ENCODE data around the gene NUDT22.

NUDT22 gene

DNA sequence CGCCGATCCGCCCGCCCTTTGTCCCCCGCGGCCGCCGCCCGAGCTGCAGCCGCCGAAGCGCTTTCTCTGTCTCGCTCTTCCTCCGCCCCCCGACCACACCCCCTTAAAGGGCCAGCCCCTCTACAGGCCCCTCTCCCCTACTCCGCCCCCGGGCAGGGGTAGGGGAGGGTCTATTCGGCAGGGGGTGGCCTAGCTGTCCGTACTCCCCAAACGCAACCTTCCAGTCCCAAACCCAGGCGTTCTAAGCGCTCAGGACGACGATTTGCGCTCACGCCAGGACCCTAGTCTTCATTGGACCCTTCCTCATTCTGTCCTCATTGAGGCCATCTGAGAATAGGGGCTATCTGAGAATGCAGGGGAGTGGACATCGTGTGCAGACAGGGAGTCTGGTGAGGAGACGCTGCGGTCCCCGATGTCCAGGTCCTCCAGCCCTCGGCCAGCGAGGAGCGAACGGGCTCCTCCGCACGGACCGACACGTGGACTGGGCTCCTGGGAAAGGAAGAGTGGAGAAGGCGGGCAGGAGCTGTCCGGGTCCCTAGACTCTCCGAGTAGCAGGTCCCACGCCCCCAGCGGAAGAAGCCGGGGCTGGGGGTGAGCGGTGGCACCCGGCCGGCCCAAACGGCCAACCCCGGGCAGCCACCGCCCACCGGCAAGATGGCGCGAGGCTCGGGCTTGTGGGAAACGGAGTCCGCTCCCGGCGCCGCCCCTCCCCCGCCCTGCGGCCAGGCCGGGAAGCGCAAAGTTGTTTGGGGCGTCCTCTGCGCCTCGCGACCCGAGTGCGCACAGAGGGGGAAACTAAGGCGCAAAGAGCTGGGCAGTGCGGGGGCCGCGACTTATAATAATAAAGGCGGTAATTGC is 21.0 kb downstream of the NUDT22 start, which contains the start of gene PPP1R14B:
TSS of gene PPP1R14B (minus strand) at position 73 of the 858 bp plus-strand sequence. CDS start 270 bp downstream, outside the sequence.
- peaks cover 46% of the 10 kb centered on the region for H3K4me1 ChIP-seq (ENCODE audit: insufficient read depth, low read length, poor library complexity, severe bottlenecking)
- H2AFZ ChIP-seq (ENCODE audit: low read length): peak within 1 kb of the TSS; percentile 94
- H3F3A ChIP-seq (ENCODE audit: low read depth): peaks cover 3% of the 10 kb centered on the region; the same call in 1 of the 2 replicates
- H3K36me3 ChIP-seq (ENCODE audit: insufficient read depth, low read length): peaks cover 11% of the 10 kb centered on the region; the same call in 1 of the 2 replicates
- peak within 1 kb of the TSS; percentile 100 for H3K4me2 ChIP-seq (ENCODE audit: low read depth, low read length, poor library complexity, severe bottlenecking)
- H3K79me2 ChIP-seq (ENCODE audit: insufficient read depth, low read length): peaks cover 45% of the 10 kb centered on the region
- H3K9me3 ChIP-seq (ENCODE audit: insufficient read depth, low read depth, low read length): no peaks in the 10 kb centered on the region
- TF ChIP-seq, protein P1, sequence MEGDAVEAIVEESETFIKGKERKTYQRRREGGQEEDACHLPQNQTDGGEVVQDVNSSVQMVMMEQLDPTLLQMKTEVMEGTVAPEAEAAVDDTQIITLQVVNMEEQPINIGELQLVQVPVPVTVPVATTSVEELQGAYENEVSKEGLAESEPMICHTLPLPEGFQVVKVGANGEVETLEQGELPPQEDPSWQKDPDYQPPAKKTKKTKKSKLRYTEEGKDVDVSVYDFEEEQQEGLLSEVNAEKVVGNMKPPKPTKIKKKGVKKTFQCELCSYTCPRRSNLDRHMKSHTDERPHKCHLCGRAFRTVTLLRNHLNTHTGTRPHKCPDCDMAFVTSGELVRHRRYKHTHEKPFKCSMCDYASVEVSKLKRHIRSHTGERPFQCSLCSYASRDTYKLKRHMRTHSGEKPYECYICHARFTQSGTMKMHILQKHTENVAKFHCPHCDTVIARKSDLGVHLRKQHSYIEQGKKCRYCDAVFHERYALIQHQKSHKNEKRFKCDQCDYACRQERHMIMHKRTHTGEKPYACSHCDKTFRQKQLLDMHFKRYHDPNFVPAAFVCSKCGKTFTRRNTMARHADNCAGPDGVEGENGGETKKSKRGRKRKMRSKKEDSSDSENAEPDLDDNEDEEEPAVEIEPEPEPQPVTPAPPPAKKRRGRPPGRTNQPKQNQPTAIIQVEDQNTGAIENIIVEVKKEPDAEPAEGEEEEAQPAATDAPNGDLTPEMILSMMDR (conservative IDR thresholded peaks at IDR 0.05; ENCODE audit: low read length): 0 out of 2 replicates have a peak, but pooled peaks have one; percentile 8
- no peak for TF ChIP-seq EZH2phosphoT487 (IDR thresholded peaks at IDR 0.05; ENCODE audit: borderline replicate concordance)
- peak within 1 kb of the TSS; percentile 96 for H3K4me3 ChIP-seq (ENCODE audit: low read length, poor library complexity, severe bottlenecking)
- peaks cover 27% of the 10 kb centered on the region for H4K20me1 ChIP-seq (ENCODE audit: insufficient read depth, low read length, poor library complexity, severe bottlenecking)
- no peaks in the 10 kb centered on the region for H3K9me2 ChIP-seq (replicated peaks; ENCODE audit: low read depth, low read length)
- H3K27me3 ChIP-seq (ENCODE audit: insufficient read depth, low read length, poor library complexity, severe bottlenecking): no peaks in the 10 kb centered on the region
- H3K9ac ChIP-seq (ENCODE audit: low read depth, low read length, poor library complexity, severe bottlenecking): peak within 1 kb of the TSS; percentile 89

DNA sequence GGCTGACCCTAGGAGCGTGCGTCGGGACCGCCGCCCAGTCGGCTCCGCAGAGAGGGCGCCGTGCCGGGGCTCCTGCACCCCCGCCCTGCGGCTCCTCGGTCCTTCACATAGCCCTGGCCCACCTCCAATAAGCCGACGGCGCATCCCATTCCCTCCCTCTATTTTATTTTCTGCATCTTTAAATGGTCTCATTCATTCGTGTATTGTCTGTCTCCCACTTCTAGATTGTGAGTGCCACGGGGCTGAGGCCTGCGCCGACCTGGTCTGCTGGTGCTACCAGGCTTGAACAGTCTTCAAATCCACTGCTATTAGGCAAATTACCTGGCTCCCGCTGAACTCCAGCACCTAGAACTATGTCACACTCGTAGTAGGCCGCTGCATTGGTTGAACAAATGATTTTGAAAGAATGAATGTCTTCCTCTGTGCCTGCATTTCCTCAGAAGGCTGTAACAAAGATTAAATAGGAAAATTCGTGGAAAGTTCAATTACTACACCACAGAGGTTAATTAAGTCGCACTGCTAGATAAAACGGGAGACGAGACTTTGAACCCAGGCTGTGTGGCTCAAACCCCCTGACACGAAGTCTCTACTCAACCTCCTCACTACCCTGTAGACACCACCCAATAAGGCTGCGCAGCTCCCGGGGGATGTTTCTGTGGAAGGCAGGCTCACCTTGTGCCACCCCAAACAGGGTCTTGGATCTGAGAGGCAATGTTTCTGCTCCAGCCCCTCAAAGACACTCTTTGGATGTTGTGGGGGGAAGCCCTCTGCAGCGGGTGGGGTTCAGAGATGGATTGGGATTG is 21.9 kb downstream of the NUDT22 start:
- Histone ChIP-seq H3K9me3 (ENCODE audit: insufficient read depth, low read depth, low read length) (no peaks in the 10 kb centered on the region), H4K20me1 (ENCODE audit: insufficient read depth, low read length, poor library complexity, severe bottlenecking) (peaks cover 22% of the 10 kb centered on the region), H3K27me3 (ENCODE audit: insufficient read depth, low read length, poor library complexity, severe bottlenecking) (no peaks in the 10 kb centered on the region), H3K4me3 (ENCODE audit: low read length, poor library complexity, severe bottlenecking) (peak overlapping the region; percentile 88), H3K9ac (ENCODE audit: low read depth, low read length, poor library complexity, severe bottlenecking) (no peak overlapping the region), H3F3A (ENCODE audit: low read depth) (peaks cover 3% of the 10 kb centered on the region; the same call in 1 of the 2 replicates), H2AFZ (ENCODE audit: low read length) (peak overlapping the region; percentile 94; the same call in 1 of the 2 replicates), H3K9me2 (replicated peaks; ENCODE audit: low read depth, low read length) (no peaks in the 10 kb centered on the region), H3K79me2 (ENCODE audit: insufficient read depth, low read length) (peaks cover 39% of the 10 kb centered on the region), H3K4me1 (ENCODE audit: insufficient read depth, low read length, poor library complexity, severe bottlenecking) (peaks cover 38% of the 10 kb centered on the region), H3K4me2 (ENCODE audit: low read depth, low read length, poor library complexity, severe bottlenecking) (peak overlapping the region; percentile 100), H3K36me3 (ENCODE audit: insufficient read depth, low read length) (peaks cover 11% of the 10 kb centered on the region; the same call in 1 of the 2 replicates)
- no peak for TF ChIP-seq EZH2phosphoT487 (IDR thresholded peaks at IDR 0.05; ENCODE audit: borderline replicate concordance)
- TF ChIP-seq, protein P1 (conservative IDR thresholded peaks at IDR 0.05; ENCODE audit: low read length): no peak

DNA sequence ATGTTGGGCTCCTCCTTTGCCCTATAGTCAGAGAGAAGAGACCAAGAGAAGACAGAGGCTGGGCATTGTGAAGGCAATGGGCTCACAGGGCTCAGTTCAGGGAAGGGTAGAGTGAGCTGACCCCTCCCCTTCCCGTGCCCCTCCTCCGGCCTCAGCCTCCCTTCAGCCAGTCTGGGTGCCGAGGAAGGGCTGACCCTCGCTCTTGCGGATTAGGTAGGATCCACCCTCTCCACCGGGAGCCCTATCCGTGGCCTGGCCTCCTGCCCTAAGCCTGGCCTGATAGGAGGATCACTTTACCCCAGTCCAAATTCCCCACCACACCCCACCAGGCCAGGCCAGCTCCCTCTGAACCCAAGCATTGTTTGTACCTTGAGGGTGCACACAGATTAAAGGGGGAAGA is 22.5 kb downstream of the NUDT22 start:
- no peak overlapping the region for H3K4me3 ChIP-seq (ENCODE audit: low read length, poor library complexity, severe bottlenecking)
- no peaks in the 10 kb centered on the region for H3K9me3 ChIP-seq (ENCODE audit: insufficient read depth, low read depth, low read length)
- no peaks in the 10 kb centered on the region for H3K27me3 ChIP-seq (ENCODE audit: insufficient read depth, low read length, poor library complexity, severe bottlenecking)
- H4K20me1 ChIP-seq (ENCODE audit: insufficient read depth, low read length, poor library complexity, severe bottlenecking): peaks cover 18% of the 10 kb centered on the region
- peaks cover 35% of the 10 kb centered on the region for H3K4me1 ChIP-seq (ENCODE audit: insufficient read depth, low read length, poor library complexity, severe bottlenecking)
- peaks cover 7% of the 10 kb centered on the region; the same call in 1 of the 2 replicates for H3K36me3 ChIP-seq (ENCODE audit: insufficient read depth, low read length)
- H3K9me2 ChIP-seq (replicated peaks; ENCODE audit: low read depth, low read length): no peaks in the 10 kb centered on the region
- peaks cover 3% of the 10 kb centered on the region; the same call in 1 of the 2 replicates for H3F3A ChIP-seq (ENCODE audit: low read depth)
- no peak overlapping the region for H3K4me2 ChIP-seq (ENCODE audit: low read depth, low read length, poor library complexity, severe bottlenecking)
- H3K9ac ChIP-seq (ENCODE audit: low read depth, low read length, poor library complexity, severe bottlenecking): no peak overlapping the region
- TF ChIP-seq, protein P1 (conservative IDR thresholded peaks at IDR 0.05; ENCODE audit: low read length): no peak
- peaks cover 33% of the 10 kb centered on the region for H3K79me2 ChIP-seq (ENCODE audit: insufficient read depth, low read length)
- H2AFZ ChIP-seq (ENCODE audit: low read length): no peak overlapping the region

Data from Loucy (cell line).